Hepatocyte (in vitro differentiated cells): ENCODE measurements around the gene SERPINA3. TPM values are rescaled to one million over a fixed set of nuclear protein-coding genes. Genes with fewer than 3 reads are reported as not detected.

ENCODE experiments used
- DNase-seq: peaks from one replicate; pipeline ENCODE4 v3.0.0-alpha.2; 2016; ENCODE audit warnings: low spot score
- H2AFZ ChIP-seq: fragments of 200-600 bp; sonication (generic); 2 replicates; pipeline ENCODE4 v1.6.0; 2016; ENCODE audit warnings: antibody characterized with exemption, mild to moderate bottlenecking
- H3K27ac ChIP-seq: fragments of 200-600 bp; sonication (generic); 2 replicates; pipeline ENCODE4 v1.5.1; 2016; ENCODE audit warnings: mild to moderate bottlenecking
- H3K27me3 ChIP-seq: fragments of 200-600 bp; sonication (generic); 2 replicates; pipeline ENCODE4 v1.6.1; 2016
- H3K36me3 ChIP-seq: fragments of 200-600 bp; sonication (generic); replicated peaks from 2 replicates; pipeline ENCODE4 v1.5.1; 2016; ENCODE audit warnings: low read depth; ENCODE audit not compliant: insufficient read depth
- H3K4me1 ChIP-seq: fragments of 200-600 bp; sonication (generic); 2 replicates; pipeline ENCODE4 v1.5.1; 2016; ENCODE audit warnings: mild to moderate bottlenecking, moderate library complexity; ENCODE audit not compliant: insufficient read depth
- H3K4me2 ChIP-seq: fragments of 200-600 bp; sonication (generic); 2 replicates; pipeline ENCODE4 v1.6.0; 2016
- H3K4me3 ChIP-seq: fragments of 200-600 bp; sonication (generic); 2 replicates; pipeline ENCODE4 v1.5.1; 2016; ENCODE audit warnings: mild to moderate bottlenecking
- H3K79me2 ChIP-seq: fragments of 200-600 bp; sonication (generic); 2 replicates; pipeline ENCODE4 v1.6.0; 2017; ENCODE audit warnings: mild to moderate bottlenecking
- H3K9me2 ChIP-seq: fragments of 200-600 bp; sonication (generic); replicated peaks from 2 replicates; pipeline ENCODE4 v1.6.0; 2017; ENCODE audit warnings: mild to moderate bottlenecking; ENCODE audit not compliant: insufficient read depth
- H3K9me3 ChIP-seq: fragments of 200-600 bp; sonication (generic); 2 replicates; pipeline ENCODE4 v1.5.1; 2016; ENCODE audit warnings: low read depth, mild to moderate bottlenecking
- H4K20me1 ChIP-seq: fragments of 200-600 bp; sonication (generic); 2 replicates; pipeline ENCODE4 v1.6.0; 2016; ENCODE audit warnings: mild to moderate bottlenecking; ENCODE audit not compliant: insufficient read depth, poor library complexity, severe bottlenecking
- CTCF ChIP-seq: fragments of 200-600 bp; sonication (generic); IDR thresholded peaks from 2 replicates; pipeline ENCODE4 v1.5.1; 2016; ENCODE audit warnings: antibody characterized with exemption, mild to moderate bottlenecking; ENCODE audit not compliant: poor library complexity
- EZH2 ChIP-seq: fragments of 200-600 bp; sonication (generic); IDR thresholded peaks from 2 replicates; pipeline ENCODE4 v1.6.1; 2016; ENCODE audit warnings: antibody characterized with exemption, mild to moderate bottlenecking, borderline replicate concordance
- EZH2phosphoT487 ChIP-seq: fragments of 200-600 bp; sonication (generic); IDR thresholded peaks from one replicate; pipeline ENCODE4 v1.6.1; 2018; ENCODE audit warnings: antibody characterized with exemption, mild to moderate bottlenecking, low read depth, moderate library complexity; ENCODE audit not compliant: unreplicated experiment, severe bottlenecking
- WGBS: methylation state at CpG from one replicate; pipeline ENCODE4 v1.1.6; 2016; ENCODE audit warnings: low lambda C conversion rate; ENCODE audit errors: missing lambda C conversion rate; 5-methylcytosine and 5-hydroxymethylcytosine counted together
- polyA plus RNA-seq: library from polyadenylated mRNA; unstranded; fragments of >200 nt; fragmentation: Nextera tagmentation; extraction: Ambion mirVana; gene quantifications from 2 replicates; pipeline ENCODE4 v1.2.1, GENCODE V29; 2016
- total RNA-seq: library from RNA; depleted of rRNA; stranded (reverse); fragments of >200 nt; gene quantifications from 2 replicates; pipeline ENCODE4 v1.2.3, GENCODE V29; 2014

SERPINA3 gene
- total and polyA plus RNA-seq, 2 experiments from 2014 or later = 359 to 457 TPM

DNA sequence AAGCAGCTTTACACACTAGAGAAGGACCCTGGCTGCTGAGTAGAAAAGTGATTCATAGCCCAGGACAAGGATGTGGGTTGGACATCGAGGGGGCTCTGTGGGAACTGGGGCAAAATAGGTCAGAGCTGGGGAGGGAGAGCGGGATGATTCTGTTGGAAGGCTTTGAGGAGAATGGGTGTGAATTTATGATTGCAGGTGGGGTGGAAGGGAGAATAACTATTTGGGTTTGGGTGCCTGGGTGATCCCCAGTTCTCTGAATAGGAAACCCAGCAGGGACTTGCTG, 13.1 kb downstream of the SERPINA3 start:
- no peak for TF ChIP-seq EZH2
- TF ChIP-seq EZH2phosphoT487 = no peak
- TF ChIP-seq CTCF = no peak

DNA sequence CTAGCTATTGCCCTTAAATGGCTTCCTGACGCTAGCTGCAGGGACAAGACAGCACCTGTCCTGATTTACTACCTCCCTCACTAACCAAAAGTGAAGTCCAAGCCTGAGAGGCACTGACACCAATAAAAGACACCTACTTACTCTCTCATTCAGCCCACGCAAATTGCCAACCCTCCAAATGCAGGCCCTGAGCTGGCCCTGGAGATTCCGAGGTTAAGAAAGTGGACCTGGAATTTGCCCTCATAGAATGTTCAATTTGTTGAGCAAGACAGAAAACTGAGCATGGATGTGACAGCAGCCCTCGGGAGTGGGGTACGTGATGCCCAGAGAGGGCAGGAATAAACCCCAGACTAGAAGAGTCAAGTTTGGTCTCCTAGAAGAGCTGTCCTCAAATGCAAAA, 16.4 kb downstream of the SERPINA3 start:
- no peaks in the 10 kb centered on the region for H3K27me3 ChIP-seq
- no peaks in the 10 kb centered on the region for H3K79me2 ChIP-seq
- no peak overlapping the region for H3K27ac ChIP-seq
- no peaks in the 10 kb centered on the region for H3K9me3 ChIP-seq
- H3K4me1 ChIP-seq = no peaks in the 10 kb centered on the region
- no peaks in the 10 kb centered on the region for H3K36me3 ChIP-seq
- H3K9me2 ChIP-seq = no peaks in the 10 kb centered on the region
- H4K20me1 ChIP-seq = no peaks in the 10 kb centered on the region
- no peak for DNase-seq
- H3K4me3 ChIP-seq = no peak overlapping the region
- TF ChIP-seq EZH2 (no peak), EZH2phosphoT487 (no peak), CTCF (no peak)
- 86% methylated on average over 5 of the region's 5 CpGs for WGBS
- H2AFZ ChIP-seq = no peak overlapping the region
- no peak overlapping the region for H3K4me2 ChIP-seq

More for the DNA sequence above, 13.1 kb downstream of the SERPINA3 start:
- Histone ChIP-seq H3K27me3 (no peaks in the 10 kb centered on the region), H2AFZ (no peak overlapping the region), H3K4me3 (no peak overlapping the region), H4K20me1 (no peaks in the 10 kb centered on the region), H3K4me1 (no peaks in the 10 kb centered on the region), H3K9me3 (no peaks in the 10 kb centered on the region), H3K4me2 (no peak overlapping the region), H3K79me2 (no peaks in the 10 kb centered on the region), H3K36me3 (no peaks in the 10 kb centered on the region), H3K27ac (no peak overlapping the region), H3K9me2 (no peaks in the 10 kb centered on the region)
- 93% methylated on average over 2 of the region's 2 CpGs for WGBS
- no peak for DNase-seq

DNA sequence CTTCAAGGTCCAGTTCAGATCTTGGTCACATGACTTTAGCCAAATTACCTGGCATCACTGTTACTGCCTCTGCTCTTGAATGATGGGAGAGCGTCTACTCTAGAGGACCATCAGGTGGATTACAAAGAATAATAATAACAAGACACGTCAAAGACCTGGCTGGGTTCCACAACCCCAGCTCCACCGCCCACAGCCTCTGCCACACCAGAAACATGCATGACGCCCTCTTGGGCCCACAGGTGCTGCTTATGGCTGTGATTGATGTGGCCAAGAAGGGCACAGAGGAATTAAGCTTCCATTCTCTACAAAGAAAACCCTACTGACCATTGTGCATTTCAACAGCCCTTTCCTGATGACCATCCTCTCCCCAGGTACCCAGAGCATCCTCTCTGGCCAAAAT, 18.2 kb downstream of the SERPINA3 start:
- no peak for DNase-seq
- 93% methylated on average over 4 of the region's 4 CpGs for WGBS

More for the DNA sequence above, 18.2 kb downstream of the SERPINA3 start:
- no peaks in the 10 kb centered on the region for H3K36me3 ChIP-seq
- no peak overlapping the region for H2AFZ ChIP-seq
- no peak for TF ChIP-seq EZH2
- no peak for TF ChIP-seq EZH2phosphoT487
- no peak for TF ChIP-seq CTCF
- H3K4me2 ChIP-seq = no peak overlapping the region
- no peaks in the 10 kb centered on the region for H3K9me2 ChIP-seq
- H3K79me2 ChIP-seq = no peaks in the 10 kb centered on the region
- no peaks in the 10 kb centered on the region for H3K27me3 ChIP-seq
- H3K9me3 ChIP-seq = no peaks in the 10 kb centered on the region
- H4K20me1 ChIP-seq = no peaks in the 10 kb centered on the region
- H3K27ac ChIP-seq = no peak overlapping the region
- H3K4me3 ChIP-seq = no peak overlapping the region
- no peaks in the 10 kb centered on the region for H3K4me1 ChIP-seq
